GM18526 (cell line): Measurements from ENCODE around the gene AGR3.

Experiments used
- POLR2A ChIP-seq: IDR thresholded peaks from 3 replicates; pipeline ENCODE4 v1.6.1; 2011; ENCODE audit not compliant: insufficient read length; ENCODE audit errors: extremely low read depth

AGR3 gene

GRCh38 chr7:16816824-16817223 lies 65.0 kb downstream of the AGR3 start:
- TF ChIP-seq POLR2A = no peak

GRCh38 chr7:16815001-16815400 lies 66.8 kb downstream of the AGR3 start:
- TF ChIP-seq POLR2A = no peak

- no peak for TF ChIP-seq POLR2A
Measured at GRCh38 chr7:16813232-16813616, 68.6 kb downstream of the AGR3 start.

- no peak for TF ChIP-seq POLR2A
Measured at GRCh38 chr7:16812542-16813231, 69.1 kb downstream of the AGR3 start.

GRCh38 chr7:16811551-16811950 lies 70.2 kb downstream of the AGR3 start:
- TF ChIP-seq POLR2A = no peak

GRCh38 chr7:16810573-16810972 lies 71.2 kb downstream of the AGR3 start:
- no peak for TF ChIP-seq POLR2A

GRCh38 chr7:16810112-16810511 lies 71.7 kb downstream of the AGR3 start:
- TF ChIP-seq POLR2A = no peak
